Mesenchymal stem cell (in vitro differentiated cells and primary cell): ENCODE measurements around the gene LENG1. TPM values are rescaled to one million over a fixed set of nuclear protein-coding genes. Genes with fewer than 3 reads are reported as not detected.

ENCODE experiments used
- DNase-seq: peaks from one replicate; pipeline ENCODE4 v3.0.0-alpha.2; 2013
- H2AFZ ChIP-seq: one replicate; pipeline ENCODE4 v1.6.1; 2013; ENCODE audit warnings: low read depth, mild to moderate bottlenecking, control low read depth, inconsistent platforms, low read length, moderate library complexity
- H2AK5ac ChIP-seq: 2 replicates; pipeline ENCODE4 v1.6.1; 2013; ENCODE audit warnings: low read length, moderate library complexity, mild to moderate bottlenecking, inconsistent platforms; ENCODE audit not compliant: severe bottlenecking
- H2BK120ac ChIP-seq: one replicate; pipeline ENCODE4 v1.6.1; 2013; ENCODE audit warnings: low read depth, mild to moderate bottlenecking, inconsistent platforms, low read length, moderate library complexity
- H2BK12ac ChIP-seq, 2 experiments: one replicate each; pipeline ENCODE4 v1.6.1; 2013; ENCODE audit warnings: inconsistent platforms in 2 of 2, low read length in 2 of 2, mild to moderate bottlenecking in 2 of 2, moderate library complexity in 2 of 2, control low read depth in 1 of 2
- H2BK15ac ChIP-seq: one replicate; pipeline ENCODE4 v1.6.1; 2013; ENCODE audit warnings: mild to moderate bottlenecking, low read depth, inconsistent platforms; ENCODE audit not compliant: poor library complexity, severe bottlenecking
- H2BK5ac ChIP-seq: 2 replicates; pipeline ENCODE4 v1.6.1; 2013; ENCODE audit warnings: low read depth, mild to moderate bottlenecking, low read length, control low read depth, inconsistent platforms; ENCODE audit not compliant: poor library complexity, severe bottlenecking
- H3K14ac ChIP-seq, 2 experiments: one replicate each; pipeline ENCODE4 v1.6.1; 2013; ENCODE audit warnings: inconsistent platforms in 2 of 2, low read length in 2 of 2, control low read depth in 1 of 2, mild to moderate bottlenecking in 1 of 2, moderate library complexity in 1 of 2
- H3K18ac ChIP-seq, 2 experiments: one replicate each; pipeline ENCODE4 v1.6.1; 2013; ENCODE audit warnings: inconsistent platforms in 2 of 2, low read length in 2 of 2, control low read depth in 1 of 2, low read depth in 1 of 2, mild to moderate bottlenecking in 1 of 2
- H3K23ac ChIP-seq, 2 experiments: one replicate each; pipeline ENCODE4 v1.6.1; 2013; ENCODE audit warnings: inconsistent platforms in 2 of 2, low read length in 2 of 2, mild to moderate bottlenecking in 2 of 2, moderate library complexity in 2 of 2, control low read depth in 1 of 2
- H3K27ac ChIP-seq: 2 replicates; pipeline ENCODE4 v1.5.1; 2013; ENCODE audit warnings: mild to moderate bottlenecking, moderate library complexity, low read length, control low read depth, inconsistent platforms; ENCODE audit not compliant: poor library complexity, severe bottlenecking
- H3K27me3 ChIP-seq, 2 experiments: 2 replicates each; pipeline versions ENCODE4 v1.6.1 to v1.7.0; 2013; ENCODE audit warnings: low read length in 2 of 2, mild to moderate bottlenecking in 2 of 2, moderate library complexity in 2 of 2, control low read depth in 1 of 2, inconsistent platforms in 1 of 2; ENCODE audit not compliant: control insufficient read depth in 1 of 2, insufficient read depth in 1 of 2
- H3K36me3 ChIP-seq, 2 experiments: 2 replicates each; pipeline versions ENCODE4 v1.6.1 to v1.7.0; 2013; ENCODE audit warnings: low read length in 2 of 2, control low read depth in 1 of 2, inconsistent platforms in 1 of 2, low read depth in 1 of 2, mild to moderate bottlenecking in 1 of 2; ENCODE audit not compliant: insufficient read depth in 2 of 2, control insufficient read depth in 1 of 2
- H3K4ac ChIP-seq, 2 experiments: one replicate each; pipeline ENCODE4 v1.6.1; 2013; ENCODE audit warnings: inconsistent platforms in 2 of 2, low read length in 2 of 2, mild to moderate bottlenecking in 2 of 2, moderate library complexity in 2 of 2, control low read depth in 1 of 2, low read depth in 1 of 2
- H3K4me1 ChIP-seq: 2 replicates; pipeline ENCODE4 v1.6.1; 2013; ENCODE audit warnings: low read depth, low read length, control low read depth; ENCODE audit not compliant: control insufficient read depth, insufficient read depth
- H3K4me2 ChIP-seq: 2 replicates; pipeline ENCODE4 v1.6.1; 2013; ENCODE audit warnings: low read length, mild to moderate bottlenecking, inconsistent platforms; ENCODE audit not compliant: poor library complexity, severe bottlenecking
- H3K4me3 ChIP-seq, 2 experiments: 2 replicates each; pipeline versions ENCODE4 v1.5.1 to v1.7.0; 2013; ENCODE audit warnings: low read length in 2 of 2, mild to moderate bottlenecking in 2 of 2, control low read depth in 1 of 2, low read depth in 1 of 2; ENCODE audit not compliant: insufficient read depth in 1 of 2
- H3K79me1 ChIP-seq: replicated peaks from 2 replicates; pipeline ENCODE4 v1.6.1; 2013; ENCODE audit warnings: mild to moderate bottlenecking, control low read depth, low read length, inconsistent platforms; ENCODE audit not compliant: poor library complexity, severe bottlenecking
- H3K9ac ChIP-seq: 2 replicates; pipeline ENCODE4 v1.7.0; 2013; ENCODE audit warnings: mild to moderate bottlenecking, low read length, moderate library complexity
- H3K9me3 ChIP-seq: 2 replicates; pipeline ENCODE4 v1.7.0; 2013; ENCODE audit warnings: mild to moderate bottlenecking, low read length; ENCODE audit not compliant: control insufficient read depth
- H4K8ac ChIP-seq: one replicate; pipeline ENCODE4 v1.6.1; 2013; ENCODE audit warnings: inconsistent platforms, mild to moderate bottlenecking, low read length, moderate library complexity
- H4K91ac ChIP-seq: one replicate; pipeline ENCODE4 v1.6.1; 2013; ENCODE audit warnings: mild to moderate bottlenecking, low read length, inconsistent platforms
- WGBS: methylation state at CpG from one replicate; pipeline ENCODE4 v1.1.7; 2013; ENCODE audit warnings: mixed read lengths; 5-methylcytosine and 5-hydroxymethylcytosine counted together
- polyA plus RNA-seq, 2 experiments: library from polyadenylated mRNA; stranded (reverse); fragments of 200-250 nt; gene quantifications; one replicate each; pipeline ENCODE4 v1.2.3, GENCODE V29; 2013

The LENG1 gene
- 7.5 TPM for polyA plus RNA-seq (2013, experiment 1 of 2)
- polyA plus RNA-seq (2013, experiment 2 of 2), result 7.2 TPM

- under 1% methylated on average over 72 of the region's 72 CpGs for WGBS
- Histone ChIP-seq H3K4me2 (peak within 1 kb of the TSS; percentile 89), H3K14ac (peak within 1 kb of the TSS in 1 of 2 experiments; percentile 99), H3K27ac (peak within 1 kb of the TSS; percentile 98), H3K18ac (peak within 1 kb of the TSS; percentile 97 to 99), H3K79me1 (peaks cover 37% of the 10 kb centered on the region), H3K27me3 (peaks cover 0 to 2% of the 10 kb centered on the region in 2 experiments), H3K9me3 (no peaks in the 10 kb centered on the region), H4K8ac (peak within 1 kb of the TSS; percentile 86), H2AK5ac (peak within 1 kb of the TSS; percentile 1), H4K91ac (peak within 1 kb of the TSS; percentile 96), H2BK5ac (peak within 1 kb of the TSS; percentile 94), H3K4me3 (peak within 1 kb of the TSS; percentile 91 to 92), H2BK15ac (peak within 1 kb of the TSS; percentile 75), H3K4ac (peak within 1 kb of the TSS; percentile 86 to 97), H3K36me3 (peaks cover 33 to 38% of the 10 kb centered on the region in 2 experiments), H2AFZ (peak within 1 kb of the TSS; percentile 81), H3K9ac (peak within 1 kb of the TSS; percentile 94), H2BK120ac (peak within 1 kb of the TSS; percentile 75), H3K4me1 (peaks cover 23% of the 10 kb centered on the region), H2BK12ac (peak within 1 kb of the TSS in 1 of 2 experiments; percentile 92), H3K23ac (peak within 1 kb of the TSS in 1 of 2 experiments; percentile 98)
- peak; percentile 100 for DNase-seq
Measured at GRCh38 chr19:54159352-54160181, at the start of gene LENG1. TSS of gene LENG1 (minus strand) at chr19:54159721. CDS start at chr19:54159695, 26 bp downstream.

- Histone ChIP-seq H3K9ac (peak overlapping the region; percentile 82), H3K14ac (no peak overlapping the region), H3K4me3 (no peak overlapping the region), H2BK5ac (no peak overlapping the region), H3K4me2 (no peak overlapping the region), H3K18ac (peak overlapping the region in 1 of 2 experiments; percentile 13), H4K8ac (peak overlapping the region; percentile 36), H3K9me3 (no peaks in the 10 kb centered on the region), H2BK15ac (no peak overlapping the region), H3K27me3 (no peaks in the 10 kb centered on the region), H3K4ac (no peak overlapping the region), H3K36me3 (peaks cover 52 to 63% of the 10 kb centered on the region in 2 experiments), H2BK120ac (no peak overlapping the region), H3K4me1 (peaks cover 52% of the 10 kb centered on the region), H2BK12ac (no peak overlapping the region), H2AFZ (no peak overlapping the region), H3K79me1 (peaks cover 7% of the 10 kb centered on the region), H3K27ac (no peak overlapping the region), H2AK5ac (no peak overlapping the region), H3K23ac (no peak overlapping the region), H4K91ac (no peak overlapping the region)
- DNase-seq, result peak; percentile 26
- WGBS, result 89% methylated on average over 8 of the region's 8 CpGs
Measured at GRCh38 chr19:54208784-54209057, 49.2 kb upstream of the LENG1 start.

- H3K27me3 ChIP-seq, result no peaks in the 10 kb centered on the region
- peak overlapping the region in 1 of 2 experiments; percentile 43 for H3K18ac ChIP-seq
Measured at GRCh38 chr19:54207983-54208783, 48.7 kb upstream of the LENG1 start.

GRCh38 chr19:54207676-54207982 lies 48.1 kb upstream of the LENG1 start:
- no peaks in the 10 kb centered on the region for H3K9me3 ChIP-seq
- H3K4ac ChIP-seq, result no peak overlapping the region
- no peak overlapping the region for H4K91ac ChIP-seq
- H2BK120ac ChIP-seq, result no peak overlapping the region
- H3K79me1 ChIP-seq, result peaks cover 3% of the 10 kb centered on the region
- H3K27me3 ChIP-seq, result no peaks in the 10 kb centered on the region
- WGBS, result 91% methylated on average over 5 of the region's 5 CpGs
- H2BK5ac ChIP-seq, result no peak overlapping the region
- H3K4me2 ChIP-seq, result no peak overlapping the region
- no peak overlapping the region for H2BK12ac ChIP-seq
- H4K8ac ChIP-seq, result no peak overlapping the region
- peaks cover 59% of the 10 kb centered on the region for H3K4me1 ChIP-seq
- H2AFZ ChIP-seq, result no peak overlapping the region
- H2AK5ac ChIP-seq, result no peak overlapping the region
- no peak overlapping the region for H3K27ac ChIP-seq
- no peak overlapping the region for H2BK15ac ChIP-seq
- no peak overlapping the region for H3K23ac ChIP-seq
- peaks cover 60 to 71% of the 10 kb centered on the region in 2 experiments for H3K36me3 ChIP-seq
- peak overlapping the region in 1 of 2 experiments; percentile 43 for H3K18ac ChIP-seq
- H3K14ac ChIP-seq, result no peak overlapping the region
- no peak overlapping the region for H3K4me3 ChIP-seq
- H3K9ac ChIP-seq, result peak overlapping the region; percentile 82
- no peak for DNase-seq

More at GRCh38 chr19:54207983-54208783, 48.7 kb upstream of the LENG1 start:
- no peak overlapping the region for H3K4ac ChIP-seq
- H2AK5ac ChIP-seq, result no peak overlapping the region
- no peak overlapping the region for H2BK120ac ChIP-seq
- no peak overlapping the region for H3K27ac ChIP-seq
- peak overlapping the region in 1 of 2 experiments; percentile 73 for H3K14ac ChIP-seq
- 85% methylated on average over 18 of the region's 18 CpGs for WGBS
- H4K91ac ChIP-seq, result no peak overlapping the region
- H3K4me3 ChIP-seq, result no peak overlapping the region
- no peak overlapping the region for H3K23ac ChIP-seq
- no peak overlapping the region for H2BK5ac ChIP-seq
- no peak overlapping the region for H2BK12ac ChIP-seq
- peaks cover 57 to 67% of the 10 kb centered on the region in 2 experiments for H3K36me3 ChIP-seq
- peaks cover 4% of the 10 kb centered on the region for H3K79me1 ChIP-seq
- H3K4me2 ChIP-seq, result no peak overlapping the region
- H3K9ac ChIP-seq, result peak overlapping the region; percentile 82
- H2BK15ac ChIP-seq, result no peak overlapping the region
- H3K9me3 ChIP-seq, result no peaks in the 10 kb centered on the region
- no peak overlapping the region for H2AFZ ChIP-seq
- DNase-seq, result peak; percentile 84
- peak overlapping the region; percentile 36 for H4K8ac ChIP-seq
- H3K4me1 ChIP-seq, result peaks cover 55% of the 10 kb centered on the region
